ENCODE measurements around the gene DDX20.

- TF ChIP-seq ZNF274 (IDR thresholded peaks at IDR 0.05; ENCODE audit: low read depth, low read length) = no peak
- TF ChIP-seq YY1 (IDR thresholded peaks at IDR 0.05; ENCODE audit: insufficient read depth, insufficient read length) = no peak
Observed at GRCh38 chr1:111723091-111723806, 32.5 kb upstream of the DDX20 start.

All from NT2/D1 (cell line).